Uterus (tissue), 4 donors: ENCODE results near the gene CTRL. TPM values are rescaled to one million over a fixed set of nuclear protein-coding genes. Genes with fewer than 3 reads are reported as not detected.

Source experiments
- DNase-seq, 2 donors: peaks; one replicate each; pipeline ENCODE4 v3.0.0-alpha.2; 2019 to 2020
- H3K27ac ChIP-seq, 2 donors: fragments of 200-600 bp; sonication (generic); 1 replicate in 1 of 2; 2 replicates in 1 of 2; pipeline ENCODE4 v1.5.1; 2016 to 2018
- H3K27me3 ChIP-seq, 2 donors: fragments of 200-600 bp; sonication (generic); one replicate each; pipeline ENCODE4 v1.5.1; 2018 to 2019; ENCODE audit warnings: control low read depth in 1 of 2
- H3K36me3 ChIP-seq, 2 donors: fragments of 200-600 bp; sonication (generic); one replicate each; pipeline ENCODE4 v1.5.1; 2019; ENCODE audit warnings: control low read depth in 1 of 2
- H3K4me1 ChIP-seq, 2 donors: fragments of 200-600 bp; sonication (generic); one replicate each; pipeline ENCODE4 v1.5.1; 2018 to 2019; ENCODE audit warnings: control low read depth in 1 of 2
- H3K4me3 ChIP-seq, 2 donors: fragments of 200-600 bp; sonication (generic); 1 replicate in 1 of 2; 2 replicates in 1 of 2; pipeline ENCODE4 v1.5.1; 2018 to 2019; ENCODE audit warnings: mild to moderate bottlenecking in 1 of 2
- H3K9me3 ChIP-seq, 2 donors: fragments of 200-600 bp; sonication (generic); one replicate each; pipeline ENCODE4 v1.5.1; 2019; ENCODE audit warnings: control low read depth in 1 of 2
- POLR2A ChIP-seq, 2 donors: fragments of 450-650 bp; IDR thresholded peaks; one replicate each; pipeline ENCODE4 v1.6.1; 2016; ENCODE audit warnings: antibody characterized with exemption in 2 of 2, mild to moderate bottlenecking in 1 of 2, moderate library complexity in 1 of 2
- intact Hi-C: fragments of 100-400 bp; cut with DNase I; formaldehyde crosslinking; loops from one replicate; pipeline ENCODE4 v1.15.1; 2023; ENCODE audit warnings: low total_unique reads
- total RNA-seq, 4 donors: library from RNA; depleted of rRNA in 3 of 4; stranded (reverse); fragments of >200 nt in 3 of 4; gene quantifications; one replicate each; pipeline versions ENCODE4 v1.1.0 to v1.2.4, GENCODE V29; 2014 to 2023
- TF ChIP-seq, protein P1 (sequence below), 4 experiments: fragments of 200-600 bp in 2 of 4; fragments of 450-650 bp in 2 of 4; sonication (generic) in 2 of 4; IDR thresholded peaks; one replicate each; pipeline ENCODE4 v1.5.1; 2016 to 2019; ENCODE audit warnings: antibody characterized with exemption in 4 of 4, mild to moderate bottlenecking in 2 of 4, moderate library complexity in 1 of 4
- donor health status: DM: yes; HTN: yes; CAD: no.

The CTRL gene
- total RNA-seq, 4 donors from 2014 or later: 1.0 TPM; not detected in 3

DNA sequence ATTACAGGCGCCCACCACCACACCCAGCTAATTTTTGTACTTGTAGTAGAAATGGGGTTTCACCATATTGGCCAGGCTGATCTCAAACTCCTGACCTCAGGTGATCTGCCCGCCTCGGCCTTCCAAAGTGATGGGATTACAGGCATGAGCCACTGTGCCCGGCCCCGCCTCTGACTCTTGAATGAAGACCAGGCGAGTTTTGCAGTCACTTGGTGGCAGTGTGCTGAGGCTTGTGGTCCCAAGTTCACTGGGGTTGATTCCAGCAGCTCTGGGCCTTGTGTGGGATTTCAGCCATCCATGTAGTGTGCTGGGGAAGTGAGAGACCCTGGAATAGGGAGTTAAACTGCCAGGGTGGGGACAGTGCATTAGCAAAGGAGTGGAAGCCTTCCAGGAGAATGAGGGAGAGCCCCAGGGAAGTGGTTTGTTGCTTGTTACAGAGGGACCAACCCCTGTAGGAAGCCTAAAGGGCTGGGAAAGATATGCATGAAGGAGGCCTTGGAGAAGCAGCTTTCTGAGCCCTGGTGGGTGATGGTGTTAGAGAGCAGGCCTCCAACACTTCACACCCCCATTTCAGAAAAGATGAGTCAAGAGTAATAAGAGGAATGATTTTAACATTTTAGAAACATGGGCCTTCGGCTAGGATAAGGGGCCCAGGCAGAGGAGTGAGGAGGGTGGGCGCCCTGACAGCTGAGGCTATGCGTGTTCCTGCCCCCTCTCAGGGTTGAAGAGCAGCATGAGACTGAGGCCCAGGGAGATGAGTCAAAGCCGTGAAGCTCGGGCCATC is 24.1 kb downstream of the CTRL start:
- intact Hi-C loops: no loop called here
- Histone ChIP-seq H3K36me3 (no peaks in the 10 kb centered on the region), H3K4me1 (no peaks in the 10 kb centered on the region), H3K4me3 (no peak overlapping the region), H3K9me3 (no peaks in the 10 kb centered on the region), H3K27me3 (no peaks in the 10 kb centered on the region), H3K27ac (no peak overlapping the region)
- no peak for TF ChIP-seq POLR2A (IDR thresholded peaks at IDR 0.05)
- TF ChIP-seq, protein P1, sequence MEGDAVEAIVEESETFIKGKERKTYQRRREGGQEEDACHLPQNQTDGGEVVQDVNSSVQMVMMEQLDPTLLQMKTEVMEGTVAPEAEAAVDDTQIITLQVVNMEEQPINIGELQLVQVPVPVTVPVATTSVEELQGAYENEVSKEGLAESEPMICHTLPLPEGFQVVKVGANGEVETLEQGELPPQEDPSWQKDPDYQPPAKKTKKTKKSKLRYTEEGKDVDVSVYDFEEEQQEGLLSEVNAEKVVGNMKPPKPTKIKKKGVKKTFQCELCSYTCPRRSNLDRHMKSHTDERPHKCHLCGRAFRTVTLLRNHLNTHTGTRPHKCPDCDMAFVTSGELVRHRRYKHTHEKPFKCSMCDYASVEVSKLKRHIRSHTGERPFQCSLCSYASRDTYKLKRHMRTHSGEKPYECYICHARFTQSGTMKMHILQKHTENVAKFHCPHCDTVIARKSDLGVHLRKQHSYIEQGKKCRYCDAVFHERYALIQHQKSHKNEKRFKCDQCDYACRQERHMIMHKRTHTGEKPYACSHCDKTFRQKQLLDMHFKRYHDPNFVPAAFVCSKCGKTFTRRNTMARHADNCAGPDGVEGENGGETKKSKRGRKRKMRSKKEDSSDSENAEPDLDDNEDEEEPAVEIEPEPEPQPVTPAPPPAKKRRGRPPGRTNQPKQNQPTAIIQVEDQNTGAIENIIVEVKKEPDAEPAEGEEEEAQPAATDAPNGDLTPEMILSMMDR (IDR thresholded peaks at IDR 0.05): no peak
- DNase-seq: no peak

DNA sequence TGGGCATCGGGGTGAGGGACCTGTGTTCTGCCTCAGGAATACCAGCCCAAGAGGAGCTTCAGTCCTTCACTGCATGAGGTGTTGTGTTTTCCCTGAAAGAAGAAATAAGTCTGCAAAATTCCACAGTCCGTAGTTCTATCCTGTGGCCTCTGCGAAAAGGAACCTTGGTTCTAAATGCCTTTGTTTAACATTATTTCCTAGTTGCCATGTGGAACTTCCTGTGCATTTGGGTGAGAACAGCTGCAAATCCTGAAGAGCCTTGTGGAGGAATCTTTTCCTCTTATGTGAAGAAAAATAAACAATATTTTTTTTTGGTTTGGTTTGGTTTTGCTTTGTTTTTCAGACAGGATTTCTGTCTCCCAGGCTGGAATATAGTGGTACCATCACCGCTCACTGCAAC is 28.8 kb downstream of the CTRL start:
- Histone ChIP-seq H3K4me1 (no peaks in the 10 kb centered on the region), H3K9me3 (no peaks in the 10 kb centered on the region), H3K36me3 (no peaks in the 10 kb centered on the region), H3K4me3 (no peak overlapping the region), H3K27me3 (no peaks in the 10 kb centered on the region), H3K27ac (no peak overlapping the region)
- intact Hi-C loops: no loop called here
- no peak for TF ChIP-seq POLR2A (IDR thresholded peaks at IDR 0.05)
- TF ChIP-seq, protein P1 (IDR thresholded peaks at IDR 0.05): no peak
- DNase-seq: no peak

DNA sequence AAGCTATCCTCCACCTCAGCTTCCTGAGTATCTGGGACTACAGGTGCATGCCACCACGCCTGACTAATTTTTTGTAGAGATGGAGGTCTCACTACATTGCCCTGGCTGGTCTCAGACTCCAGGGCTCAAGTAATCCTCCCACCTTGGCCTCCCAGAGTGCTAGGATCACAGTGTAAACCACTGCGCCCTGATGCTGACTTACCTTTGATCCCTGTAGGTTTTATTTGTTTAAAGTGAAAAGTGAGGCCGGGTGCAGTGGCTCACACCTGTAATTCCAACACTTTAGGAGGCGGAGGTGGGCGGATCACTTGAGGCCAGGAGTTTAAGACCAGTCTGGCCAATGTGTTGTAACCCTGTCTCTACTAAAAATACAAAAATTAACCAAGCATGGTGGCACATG is 29.9 kb downstream of the CTRL start:
- Histone ChIP-seq H3K27me3 (no peaks in the 10 kb centered on the region), H3K27ac (no peak overlapping the region), H3K9me3 (no peaks in the 10 kb centered on the region), H3K36me3 (no peaks in the 10 kb centered on the region), H3K4me3 (no peak overlapping the region), H3K4me1 (no peaks in the 10 kb centered on the region)
- intact Hi-C loops: no loop called here
- DNase-seq: no peak
- TF ChIP-seq POLR2A (IDR thresholded peaks at IDR 0.05): no peak
- TF ChIP-seq, protein P1 (IDR thresholded peaks at IDR 0.05): no peak

DNA sequence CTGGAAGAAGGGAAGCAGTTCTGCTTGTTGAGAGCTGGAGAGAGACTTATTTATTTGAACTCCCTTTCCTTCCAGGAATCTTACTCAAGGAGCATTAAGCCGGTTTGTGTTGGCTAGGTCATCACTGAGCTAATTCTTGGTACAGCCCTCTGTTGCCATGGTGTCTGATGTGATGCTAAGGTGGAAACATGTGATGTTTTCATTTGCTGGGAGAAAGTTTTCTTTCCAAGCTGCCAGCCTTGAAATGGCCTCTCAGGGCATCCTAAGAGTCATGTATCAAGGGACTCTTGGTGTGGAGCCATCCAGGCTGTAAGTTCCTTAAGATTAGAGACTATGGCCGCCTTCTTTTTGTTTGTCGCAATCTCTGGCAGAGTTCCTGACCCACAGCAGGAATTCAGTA is 34.4 kb downstream of the CTRL start:
- H3K27ac ChIP-seq: no peak overlapping the region
- no peaks in the 10 kb centered on the region for H3K27me3 ChIP-seq
- H3K4me3 ChIP-seq: no peak overlapping the region
- H3K4me1 ChIP-seq: peaks cover 0 to 11% of the 10 kb centered on the region in 2 donors
- H3K9me3 ChIP-seq: no peaks in the 10 kb centered on the region
- no peak for TF ChIP-seq POLR2A (IDR thresholded peaks at IDR 0.05)
- TF ChIP-seq, protein P1 (IDR thresholded peaks at IDR 0.05): no peak
- H3K36me3 ChIP-seq: no peaks in the 10 kb centered on the region
- intact Hi-C loops: no loop called here
- no peak for DNase-seq

DNA sequence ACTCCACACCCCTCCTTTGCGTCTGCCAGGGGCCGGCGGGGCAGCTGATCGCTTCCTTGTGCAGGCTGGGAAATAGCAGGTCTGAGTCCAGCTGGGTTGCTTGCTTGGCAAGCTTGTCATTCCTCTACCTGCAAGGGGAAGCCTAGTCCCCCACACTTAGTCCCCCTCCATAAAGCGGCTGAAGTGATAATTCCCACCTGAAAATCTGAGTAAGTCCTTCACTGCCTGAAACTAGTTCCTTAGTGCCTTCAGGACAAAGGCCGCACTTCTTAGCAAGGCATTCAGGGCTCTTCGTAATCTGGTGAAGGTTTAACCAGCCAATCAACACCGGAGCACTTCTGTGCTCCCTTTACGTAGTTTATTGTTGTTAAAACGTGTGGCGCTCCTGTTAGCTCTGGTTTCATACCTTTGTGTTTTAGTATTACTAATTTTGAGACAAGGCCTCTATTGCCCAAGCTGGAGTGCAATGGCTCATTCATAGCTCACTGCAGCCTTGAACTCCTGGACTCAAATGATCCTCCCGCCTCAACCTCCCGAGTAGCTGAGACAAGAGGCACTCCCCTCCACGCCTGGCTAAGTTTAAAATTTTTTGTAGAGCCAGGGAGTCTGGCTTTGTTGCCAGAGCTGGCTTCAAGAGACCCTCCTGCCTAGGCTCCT is 37.8 kb downstream of the CTRL start:
- Histone ChIP-seq H3K9me3 (no peaks in the 10 kb centered on the region), H3K4me3 (peak overlapping the region; percentile 93 to 94), H3K36me3 (no peaks in the 10 kb centered on the region), H3K4me1 (peaks cover 0 to 11% of the 10 kb centered on the region in 2 donors), H3K27ac (peak overlapping the region; percentile 88 to 94), H3K27me3 (no peaks in the 10 kb centered on the region)
- TF ChIP-seq, protein P1 (IDR thresholded peaks at IDR 0.05): no peak
- TF ChIP-seq POLR2A (IDR thresholded peaks at IDR 0.05): no peak
- intact Hi-C loops: no loop called here
- DNase-seq: no peak
